CD14-positive monocyte (primary cell): ENCODE results near the gene GNPTG. TPM values are rescaled to one million over a fixed set of nuclear protein-coding genes. Genes with fewer than 3 reads are reported as not detected.

Source experiments
- DNase-seq, 3 donors: peaks; one replicate each; pipeline ENCODE4 v3.0.0-alpha.2; 2011 to 2022
- H2AFZ ChIP-seq: 2 replicates; pipeline ENCODE4 v1.6.0; 2012; ENCODE audit warnings: mild to moderate bottlenecking, low read depth, low read length, inconsistent platforms; ENCODE audit not compliant: insufficient read depth, poor library complexity, severe bottlenecking
- H3K27ac ChIP-seq, 2 donors: 1 replicate in 1 of 2; 2 replicates in 1 of 2; pipeline ENCODE4 v1.5.1; 2012 to 2013; ENCODE audit warnings: low read length in 2 of 2, control low read depth in 1 of 2, inconsistent platforms in 1 of 2, low read depth in 1 of 2, mild to moderate bottlenecking in 1 of 2
- H3K27me3 ChIP-seq, 2 donors: one replicate each; pipeline versions ENCODE4 v1.6.0 to v1.6.1; 2011 to 2013; ENCODE audit warnings: low read length in 2 of 2; ENCODE audit not compliant: control insufficient read depth in 2 of 2, insufficient read depth in 2 of 2
- H3K36me3 ChIP-seq, 2 donors: replicated peaks in 1 of 2; 1 replicate in 1 of 2; 2 replicates in 1 of 2; pipeline versions ENCODE4 v1.5.1 to v1.6.1; 2012 to 2013; ENCODE audit warnings: low read length in 2 of 2, control low read depth in 1 of 2, inconsistent platforms in 1 of 2, mild to moderate bottlenecking in 1 of 2; ENCODE audit not compliant: insufficient read depth in 2 of 2, control insufficient read depth in 1 of 2
- H3K4me1 ChIP-seq, 2 donors: 1 replicate in 1 of 2; 2 replicates in 1 of 2; pipeline versions ENCODE4 v1.5.1 to v1.6.1; 2012 to 2013; ENCODE audit warnings: low read length in 2 of 2, control low read depth in 1 of 2, inconsistent platforms in 1 of 2, mild to moderate bottlenecking in 1 of 2, moderate library complexity in 1 of 2; ENCODE audit not compliant: insufficient read depth in 2 of 2, control insufficient read depth in 1 of 2
- H3K4me2 ChIP-seq: replicated peaks from 2 replicates; pipeline ENCODE3; 2012; ENCODE audit warnings: low read length, moderate library complexity, mild to moderate bottlenecking; ENCODE audit not compliant: poor library complexity, severe bottlenecking; ENCODE audit errors: extremely low read depth
- H3K4me3 ChIP-seq, 3 experiments: fragments of 200-600 bp in 1 of 3; sonication (generic) in 1 of 3; replicated peaks in 1 of 3; 1 replicate in 2 of 3; 2 replicates in 1 of 3; pipeline ENCODE4 v1.5.1; 2011 to 2013; ENCODE audit warnings: low read length in 3 of 3, mild to moderate bottlenecking in 3 of 3, control low read depth in 2 of 3, low read depth in 2 of 3, inconsistent platforms in 1 of 3, moderate library complexity in 1 of 3
- H3K79me2 ChIP-seq: 2 replicates; pipeline ENCODE4 v1.6.0; 2012; ENCODE audit warnings: mild to moderate bottlenecking, control low read depth, inconsistent platforms, low read length, moderate library complexity; ENCODE audit not compliant: insufficient read depth
- H3K9ac ChIP-seq: 2 replicates; pipeline ENCODE4 v1.6.0; 2017; ENCODE audit warnings: low read length, mild to moderate bottlenecking; ENCODE audit not compliant: insufficient read depth, poor library complexity, severe bottlenecking
- H3K9me3 ChIP-seq, 2 donors: replicated peaks in 1 of 2; 1 replicate in 1 of 2; 2 replicates in 1 of 2; pipeline versions ENCODE4 v1.5.1 to v1.6.1; 2012 to 2013; ENCODE audit warnings: low read length in 2 of 2, control low read depth in 1 of 2; ENCODE audit not compliant: control insufficient read depth in 1 of 2, insufficient read depth in 1 of 2
- H4K20me1 ChIP-seq: 2 replicates; pipeline ENCODE4 v1.6.0; 2012; ENCODE audit warnings: mild to moderate bottlenecking, low read length, control low read depth, moderate library complexity; ENCODE audit not compliant: insufficient read depth
- H3K27ac Mint-ChIP-seq, 7 donors: one replicate each; pipeline ENCODE4 v1.8.0; 2020; ENCODE audit warnings: mild to moderate bottlenecking in 7 of 7, mixed read lengths in 7 of 7, moderate library complexity in 6 of 7, inconsistent platforms in 2 of 7
- H3K27me3 Mint-ChIP-seq, 3 donors: one replicate each; pipeline ENCODE4 v1.8.0; 2021 to 2022; ENCODE audit warnings: low read depth in 3 of 3, mild to moderate bottlenecking in 3 of 3, mixed read lengths in 3 of 3, moderate library complexity in 3 of 3, inconsistent platforms in 1 of 3
- H3K36me3 Mint-ChIP-seq, 2 donors: one replicate each; pipeline ENCODE4 v1.8.0; 2020; ENCODE audit warnings: mixed read lengths in 2 of 2, inconsistent platforms in 1 of 2, mild to moderate bottlenecking in 1 of 2
- H3K4me1 Mint-ChIP-seq: one replicate; pipeline ENCODE4 v1.8.0; 2020; ENCODE audit warnings: mild to moderate bottlenecking, mixed read lengths
- H3K4me3 Mint-ChIP-seq, 2 donors: one replicate each; pipeline ENCODE4 v1.8.0; 2020; ENCODE audit warnings: mild to moderate bottlenecking in 2 of 2, mixed read lengths in 2 of 2, moderate library complexity in 1 of 2
- H3K9me3 Mint-ChIP-seq, 7 donors: one replicate each; pipeline ENCODE4 v1.8.0; 2020 to 2022; ENCODE audit warnings: mixed read lengths in 7 of 7, mild to moderate bottlenecking in 6 of 7, moderate library complexity in 6 of 7, inconsistent platforms in 2 of 7
- WGBS: methylation state at CpG from one replicate; pipeline ENCODE4 v1.1.5; 2013; ENCODE audit warnings: missing lambda C conversion rate; ENCODE audit not compliant: insufficient coverage; 5-methylcytosine and 5-hydroxymethylcytosine counted together
- intact Hi-C, 2 donors: fragments of 100-400 bp; cut with micrococcal nuclease; formaldehyde crosslinking; loops; one replicate each; pipeline versions ENCODE4 v1.15.0 to v1.15.1; 2023
- polyA plus RNA-seq, 3 donors: library from polyadenylated mRNA; depleted of rRNA in 1 of 3; unstranded in 2 of 3; stranded (reverse) in 1 of 3; fragments of 300-500 nt in 2 of 3; fragments of >200 nt in 1 of 3; fragmentation: Illumina TruSeq in 2 of 3; gene quantifications; 1 replicate in 2 of 3; 2 replicates in 1 of 3; pipeline ENCODE4 v1.2.3, GENCODE V29; 2012 to 2021
- TF ChIP-seq, protein P1 (sequence below): fragments of 200-600 bp; IDR thresholded peaks from one replicate; pipeline ENCODE4 v1.8.0; 2022; ENCODE audit warnings: antibody characterized with exemption, mild to moderate bottlenecking

GNPTG gene
- polyA plus RNA-seq, 3 donors: 74.7 to 130 (median 82.5) TPM

DNA sequence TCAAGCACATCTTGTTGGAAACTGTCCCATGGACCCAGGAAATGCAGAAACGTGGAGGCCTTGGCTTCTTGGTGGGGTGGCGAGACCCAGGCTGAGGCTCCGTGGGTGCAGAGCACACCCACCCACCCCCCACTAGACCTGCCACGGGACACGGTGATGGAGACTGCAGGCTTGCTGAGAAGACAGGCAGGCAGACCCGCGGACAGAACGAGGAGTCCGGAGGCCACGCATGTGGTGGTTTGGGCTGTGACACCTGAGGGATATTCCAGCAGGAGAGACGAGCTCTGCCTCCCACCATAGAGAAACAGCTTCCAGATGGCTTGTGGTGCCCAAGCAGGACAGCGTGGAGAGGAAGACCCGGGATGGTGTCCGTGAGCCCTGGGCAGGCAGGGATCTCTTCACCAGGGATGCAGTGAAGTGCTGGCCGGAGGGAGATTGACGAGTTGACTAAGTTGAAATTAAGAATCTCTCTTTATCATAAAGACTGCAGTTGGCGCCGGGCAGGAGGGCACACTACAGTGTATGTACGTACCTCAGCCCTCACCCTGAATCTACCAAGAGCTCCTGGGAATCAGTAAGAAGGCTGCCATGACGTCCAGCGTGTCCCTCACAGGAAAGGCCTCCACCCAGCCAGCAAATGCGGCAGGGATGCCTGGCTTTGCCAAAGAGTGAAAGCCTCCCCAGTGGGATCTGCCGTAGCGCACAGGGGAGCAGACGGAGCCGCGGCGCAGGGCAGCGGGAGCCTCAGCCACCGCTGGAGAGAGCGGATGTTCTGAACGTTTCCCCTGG, 34.1 kb upstream of the GNPTG start:
- DNase-seq: no peak
- H3K4me3 ChIP-seq: no peak overlapping the region
- no peak overlapping the region for H3K9ac ChIP-seq
- H3K36me3 ChIP-seq: peaks cover 92 to 93% of the 10 kb centered on the region in 2 donors
- Mint-ChIP-seq H3K4me1 (peaks cover 2% of the 10 kb centered on the region), H3K4me3 (no peak overlapping the region), H3K27me3 (no peaks in the 10 kb centered on the region), H3K27ac (peak overlapping the region in 3 of 7 donors; percentile 5 to 33 (median 9)), H3K9me3 (no peaks in the 10 kb centered on the region), H3K36me3 (peaks cover 69 to 92% of the 10 kb centered on the region in 2 donors)
- H3K4me2 ChIP-seq: no peak overlapping the region
- H3K9me3 ChIP-seq: no peaks in the 10 kb centered on the region
- no peaks in the 10 kb centered on the region for H3K4me1 ChIP-seq
- H4K20me1 ChIP-seq: peaks cover 100% of the 10 kb centered on the region
- H3K79me2 ChIP-seq: peaks cover 68% of the 10 kb centered on the region
- TF ChIP-seq, protein P1, sequence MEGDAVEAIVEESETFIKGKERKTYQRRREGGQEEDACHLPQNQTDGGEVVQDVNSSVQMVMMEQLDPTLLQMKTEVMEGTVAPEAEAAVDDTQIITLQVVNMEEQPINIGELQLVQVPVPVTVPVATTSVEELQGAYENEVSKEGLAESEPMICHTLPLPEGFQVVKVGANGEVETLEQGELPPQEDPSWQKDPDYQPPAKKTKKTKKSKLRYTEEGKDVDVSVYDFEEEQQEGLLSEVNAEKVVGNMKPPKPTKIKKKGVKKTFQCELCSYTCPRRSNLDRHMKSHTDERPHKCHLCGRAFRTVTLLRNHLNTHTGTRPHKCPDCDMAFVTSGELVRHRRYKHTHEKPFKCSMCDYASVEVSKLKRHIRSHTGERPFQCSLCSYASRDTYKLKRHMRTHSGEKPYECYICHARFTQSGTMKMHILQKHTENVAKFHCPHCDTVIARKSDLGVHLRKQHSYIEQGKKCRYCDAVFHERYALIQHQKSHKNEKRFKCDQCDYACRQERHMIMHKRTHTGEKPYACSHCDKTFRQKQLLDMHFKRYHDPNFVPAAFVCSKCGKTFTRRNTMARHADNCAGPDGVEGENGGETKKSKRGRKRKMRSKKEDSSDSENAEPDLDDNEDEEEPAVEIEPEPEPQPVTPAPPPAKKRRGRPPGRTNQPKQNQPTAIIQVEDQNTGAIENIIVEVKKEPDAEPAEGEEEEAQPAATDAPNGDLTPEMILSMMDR: no peak
- H3K27me3 ChIP-seq: no peaks in the 10 kb centered on the region
- intact Hi-C loops: no loop called here
- H3K27ac ChIP-seq: no peak overlapping the region
- no peak overlapping the region for H2AFZ ChIP-seq
- WGBS: 94% methylated on average over 19 of the region's 32 CpGs

DNA sequence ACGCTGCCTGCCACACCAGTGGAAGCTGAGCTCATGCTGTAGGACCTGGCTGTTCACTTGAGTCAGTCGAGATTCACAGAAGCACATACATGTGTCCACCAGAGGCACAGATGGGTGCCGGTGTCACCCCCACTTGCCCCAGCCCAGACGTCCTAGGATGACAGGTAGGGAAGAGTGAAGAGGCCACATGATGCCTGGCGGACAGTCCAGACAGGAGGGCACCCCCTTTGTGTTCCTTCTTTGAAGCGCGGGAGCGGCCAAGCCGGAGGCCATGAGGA, 33.5 kb upstream of the GNPTG start:
- Histone ChIP-seq H4K20me1 (peaks cover 99% of the 10 kb centered on the region), H3K4me1 (no peaks in the 10 kb centered on the region), H3K4me2 (no peak overlapping the region), H3K9me3 (no peaks in the 10 kb centered on the region), H3K9ac (no peak overlapping the region), H3K4me3 (no peak overlapping the region), H2AFZ (no peak overlapping the region), H3K79me2 (peaks cover 62% of the 10 kb centered on the region), H3K27me3 (no peaks in the 10 kb centered on the region), H3K36me3 (peaks cover 90% of the 10 kb centered on the region in 2 donors), H3K27ac (no peak overlapping the region)
- Mint-ChIP-seq H3K9me3 (no peaks in the 10 kb centered on the region), H3K4me3 (no peak overlapping the region), H3K27ac (peak overlapping the region in 2 of 7 donors; percentile 65 to 75), H3K4me1 (no peaks in the 10 kb centered on the region), H3K27me3 (no peaks in the 10 kb centered on the region), H3K36me3 (peaks cover 68 to 93% of the 10 kb centered on the region in 2 donors)
- 84% methylated on average over 9 of the region's 9 CpGs for WGBS
- no peak for DNase-seq
- intact Hi-C loops: no loop called here
- TF ChIP-seq, protein P1: no peak
